HEK293T (cell line): ENCODE results near the gene IZUMO1R.

ENCODE experiments used
- CTCF ChIA-PET: fragments of 350-600 bp; formaldehyde crosslinking; extraction: SDS; loops from one replicate; lab custom pipeline; 2021; ENCODE audit warnings: antibody characterized with exemption, inconsistent platforms; lab: Yijun Ruan, JAX
- POLR2A ChIA-PET: fragments of 350-600 bp; formaldehyde crosslinking; extraction: SDS; loops from one replicate; lab custom pipeline; 2020; ENCODE audit warnings: antibody characterized with exemption, inconsistent platforms; lab: Yijun Ruan, JAX
- DNase-seq: peaks from one replicate; pipeline ENCODE4 v3.0.0; 2012; ENCODE audit warnings: mixed read lengths; ENCODE audit errors: extremely low spot score
- ARNT ChIP-seq: fragments of 450-650 bp; IDR thresholded peaks from 2 replicates; pipeline ENCODE4 v1.6.1; 2017; ENCODE audit warnings: mild to moderate bottlenecking
- BHLHE40 ChIP-seq: fragments of 450-650 bp; IDR thresholded peaks from 2 replicates; pipeline ENCODE4 v1.6.1; 2016; ENCODE audit warnings: mild to moderate bottlenecking, moderate library complexity, borderline replicate concordance
- CTBP1 ChIP-seq: fragments of 450-650 bp; IDR thresholded peaks from 2 replicates; pipeline ENCODE4 v1.6.1; 2016; ENCODE audit warnings: borderline replicate concordance
- ELF4 ChIP-seq: fragments of 450-650 bp; IDR thresholded peaks from 2 replicates; pipeline ENCODE4 v1.6.1; 2017; ENCODE audit warnings: antibody characterized with exemption
- FOXA1 ChIP-seq: fragments of 450-650 bp; IDR thresholded peaks from 2 replicates; pipeline ENCODE4 v1.6.1; 2016; ENCODE audit warnings: mild to moderate bottlenecking
- FOXK2 ChIP-seq: fragments of 450-650 bp; IDR thresholded peaks from 2 replicates; pipeline ENCODE4 v1.6.1; 2016; ENCODE audit warnings: mild to moderate bottlenecking
- FOXM1 ChIP-seq: fragments of 450-650 bp; IDR thresholded peaks from 2 replicates; pipeline ENCODE4 v1.6.1; 2017; ENCODE audit warnings: mild to moderate bottlenecking, borderline replicate concordance
- HDGF ChIP-seq: fragments of 450-650 bp; IDR thresholded peaks from 2 replicates; pipeline ENCODE4 v1.6.1; 2017; ENCODE audit warnings: antibody characterized with exemption, borderline replicate concordance
- L3MBTL2 ChIP-seq: fragments of 450-650 bp; conservative IDR thresholded peaks from 2 replicates; pipeline ENCODE4 v1.6.1; 2016; ENCODE audit warnings: mild to moderate bottlenecking
- LEF1 ChIP-seq: fragments of 450-650 bp; IDR thresholded peaks from 2 replicates; pipeline ENCODE4 v1.6.1; 2017; ENCODE audit warnings: mild to moderate bottlenecking, borderline replicate concordance
- NFRKB ChIP-seq: fragments of 450-650 bp; IDR thresholded peaks from 2 replicates; pipeline ENCODE4 v1.6.1; 2016; ENCODE audit warnings: mild to moderate bottlenecking, moderate library complexity
- PKNOX1 ChIP-seq: fragments of 450-650 bp; IDR thresholded peaks from 2 replicates; pipeline ENCODE4 v1.6.1; 2016
- SP1 ChIP-seq: fragments of 450-650 bp; IDR thresholded peaks from 2 replicates; pipeline ENCODE4 v1.6.1; 2017
- SUZ12 ChIP-seq: fragments of 450-650 bp; IDR thresholded peaks from 2 replicates; pipeline ENCODE4 v1.6.1; 2016; ENCODE audit warnings: mild to moderate bottlenecking
- TARDBP ChIP-seq: fragments of 450-650 bp; IDR thresholded peaks from 2 replicates; pipeline ENCODE4 v1.6.1; 2016
- ZNF384 ChIP-seq: fragments of 450-650 bp; IDR thresholded peaks from 2 replicates; pipeline ENCODE4 v1.6.1; 2016

IZUMO1R gene

GRCh38 chr11:94308024-94308423 lies 3.6 kb downstream of the IZUMO1R start:
- POLR2A ChIA-PET = no interaction called here
- TF ChIP-seq FOXK2 (no peak), ELF4 (no peak), NFRKB (no peak), BHLHE40 (no peak), SUZ12 (no peak), HDGF (no peak), CTBP1 (no peak), ZNF384 (no peak), SP1 (no peak), L3MBTL2 (no peak), TARDBP (no peak), FOXA1 (no peak)
- CTCF ChIA-PET = no interaction called here
- DNase-seq = no peak

- POLR2A ChIA-PET = no interaction called here
- TF ChIP-seq ARNT (no peak), HDGF (no peak), CTBP1 (no peak), NFRKB (no peak), ZNF384 (no peak)
- CTCF ChIA-PET = no interaction called here
- DNase-seq = no peak
These were observed 5.4 kb downstream of the IZUMO1R start for GRCh38 chr11:94309757-94310156.

GRCh38 chr11:94310191-94310875 lies 6.0 kb downstream of the IZUMO1R start:
- DNase-seq = no peak
- ChIA-PET CTCF (no interaction called here), POLR2A (no interaction called here)
- TF ChIP-seq BHLHE40 (no peak), ZNF384 (no peak), SUZ12 (no peak), ARNT (no peak), SP1 (no peak), TARDBP (no peak), L3MBTL2 (no peak), FOXM1 (no peak), LEF1 (no peak), FOXK2 (no peak), HDGF (no peak)

- ChIA-PET CTCF (no interaction called here), POLR2A (no interaction called here)
- DNase-seq = no peak
- TF ChIP-seq TARDBP (no peak), ELF4 (no peak), L3MBTL2 (no peak), LEF1 (no peak), CTBP1 (no peak), FOXM1 (no peak), SP1 (no peak), FOXK2 (no peak), BHLHE40 (no peak), HDGF (no peak), FOXA1 (no peak), SUZ12 (no peak), ARNT (no peak)
These were observed 8.0 kb downstream of the IZUMO1R start for GRCh38 chr11:94312339-94312738.

GRCh38 chr11:94314064-94314463 lies 9.7 kb downstream of the IZUMO1R start:
- DNase-seq = no peak
- ChIA-PET POLR2A (no interaction called here), CTCF (no interaction called here)
- TF ChIP-seq L3MBTL2 (no peak), ELF4 (no peak), FOXK2 (no peak), CTBP1 (no peak), ARNT (no peak), NFRKB (no peak), PKNOX1 (no peak), ZNF384 (no peak), SUZ12 (no peak), TARDBP (no peak), LEF1 (no peak), SP1 (no peak), BHLHE40 (no peak), FOXM1 (no peak), FOXA1 (no peak), HDGF (no peak)

- ChIA-PET CTCF (no interaction called here), POLR2A (no interaction called here)
- TF ChIP-seq NFRKB = no peak
- no peak for TF ChIP-seq FOXM1
- no peak for TF ChIP-seq ARNT
- TF ChIP-seq LEF1 = no peak
- TF ChIP-seq FOXK2 = no peak
- no peak for TF ChIP-seq BHLHE40
- no peak for TF ChIP-seq CTBP1
- no peak for TF ChIP-seq L3MBTL2
- TF ChIP-seq SP1 = no peak
- no peak for TF ChIP-seq HDGF
- no peak for TF ChIP-seq ELF4
- no peak for TF ChIP-seq ZNF384
- no peak for TF ChIP-seq SUZ12
- TF ChIP-seq TARDBP = no peak
- no peak for TF ChIP-seq FOXA1
- no peak for TF ChIP-seq PKNOX1
- DNase-seq = no peak
These were observed 11.3 kb downstream of the IZUMO1R start for GRCh38 chr11:94315664-94316063.
